Kidney capillary endothelial cell (primary cell): ENCODE measurements around the gene RBM27.
"Not testable (repeated sequence)": the region's sequence is repeated elsewhere in the genome, so short reads cannot be mapped to it uniquely, and the experiment has no call there.

Experiments
- DNase-seq: peaks from one replicate; pipeline ENCODE4 v3.0.0-alpha.2; 2018; ENCODE audit warnings: low spot score

Gene RBM27

GRCh38 chr5:146205499-146206202, 2.2 kb downstream of the RBM27 start:
- no peak for DNase-seq

GRCh38 chr5:146206257-146206656, 2.9 kb downstream of the RBM27 start:
- DNase-seq = no peak

GRCh38 chr5:146208916-146209522, 5.6 kb downstream of the RBM27 start:
- no peak for DNase-seq

GRCh38 chr5:146209714-146210113, 6.3 kb downstream of the RBM27 start:
- DNase-seq = no peak

GRCh38 chr5:146210810-146211209, 7.4 kb downstream of the RBM27 start:
- DNase-seq = not testable (repeated sequence)

GRCh38 chr5:146213210-146213826, 9.9 kb downstream of the RBM27 start:
- DNase-seq = no peak

GRCh38 chr5:146214881-146215280, 11.5 kb downstream of the RBM27 start:
- DNase-seq = not testable (repeated sequence)

GRCh38 chr5:146218168-146218567, 14.8 kb downstream of the RBM27 start:
- DNase-seq = no peak

GRCh38 chr5:146219243-146219642, 15.8 kb downstream of the RBM27 start:
- no peak for DNase-seq

GRCh38 chr5:146221234-146221633, 17.8 kb downstream of the RBM27 start:
- no peak for DNase-seq

GRCh38 chr5:146222005-146222404, 18.6 kb downstream of the RBM27 start:
- no peak for DNase-seq

GRCh38 chr5:146223179-146223578, 19.8 kb downstream of the RBM27 start:
- DNase-seq = no peak

GRCh38 chr5:146229222-146229621, 25.8 kb downstream of the RBM27 start:
- DNase-seq = no peak

- no peak for DNase-seq
These were observed 28.8 kb downstream of the RBM27 start for GRCh38 chr5:146232223-146232622.

- no peak for DNase-seq
These were observed 30.0 kb downstream of the RBM27 start for GRCh38 chr5:146233441-146233840.

- DNase-seq = no peak
These were observed 35.6 kb downstream of the RBM27 start for GRCh38 chr5:146238973-146239372.

GRCh38 chr5:146240951-146241350, 37.5 kb downstream of the RBM27 start:
- no peak for DNase-seq

- DNase-seq = no peak
These were observed 39.8 kb downstream of the RBM27 start for GRCh38 chr5:146243247-146243646.

GRCh38 chr5:146248561-146248960, 45.2 kb downstream of the RBM27 start:
- no peak for DNase-seq

- no peak for DNase-seq
These were observed 46.4 kb downstream of the RBM27 start for GRCh38 chr5:146249801-146250200.
